ENCODE measurements around the gene LEKR1. TPM values are rescaled to one million over a fixed set of nuclear protein-coding genes. Genes with fewer than 3 reads are reported as not detected.

The LEKR1 gene
- total and polyA plus RNA-seq, 2 donors (not counting 3 experiments of a cell fraction or from before 2014, with no cell fraction given), result 0.07 to 0.64 TPM

DNA sequence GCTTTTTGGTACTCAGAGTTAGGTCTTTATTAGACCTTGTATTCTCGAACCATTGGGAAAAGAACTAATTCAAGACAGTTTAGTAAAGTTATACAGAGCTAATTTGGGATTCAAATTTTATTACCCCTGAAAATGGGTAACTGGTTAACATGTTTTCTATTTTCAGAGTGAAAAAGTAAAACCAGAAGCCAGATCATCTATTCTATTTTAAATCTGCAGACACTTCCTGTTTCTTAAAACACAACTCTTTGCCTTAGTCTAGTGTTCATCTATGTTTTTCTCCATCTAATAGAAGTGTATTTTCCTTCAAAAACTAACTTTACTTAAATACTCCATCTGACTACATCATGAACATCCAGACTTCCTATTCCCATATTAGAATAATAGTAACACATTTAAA, 220.4 kb downstream of the LEKR1 start:
- no peaks in the 10 kb centered on the region for H3K9me3 ChIP-seq (replicated peaks; ENCODE audit: control insufficient read depth, insufficient read depth, low read length)
- H3K9me1 ChIP-seq (replicated peaks; ENCODE audit: control insufficient read depth, extremely low read depth, insufficient read depth, low read length), result no peaks in the 10 kb centered on the region
- H4K20me1 ChIP-seq (replicated peaks; ENCODE audit: control insufficient read depth, extremely low read depth, insufficient read depth, low read length), result no peaks in the 10 kb centered on the region
- H3K9ac ChIP-seq (replicated peaks; ENCODE audit: extremely low read depth, insufficient read depth, low read length), result no peak overlapping the region
- POLR2A ChIA-PET, result no interaction called here
- FAIRE-seq (no peak), DNase-seq (ENCODE audit: low read depth, low spot score) (no peak)
- H3K4me3 ChIP-seq (replicated peaks in 1 of 3; ENCODE audit: insufficient read depth in 1 of 3, low read depth in 1 of 3, low read length in 3 of 3), result no peak overlapping the region
- H3K36me3 ChIP-seq (ENCODE audit: control insufficient read depth in 2 of 2, extremely low read depth in 1 of 2, insufficient read depth in 2 of 2, low read length in 2 of 2), result no peaks in the 10 kb centered on the region
- no peaks in the 10 kb centered on the region for H3K4me1 ChIP-seq (ENCODE audit: control insufficient read depth, extremely low read depth, insufficient read depth, low read length)
- H3K27ac ChIP-seq (ENCODE audit: insufficient read depth, low read depth, low read length), result no peak overlapping the region
- H3K4me2 ChIP-seq (ENCODE audit: insufficient read depth, low read length), result no peak overlapping the region
- H3K27me3 ChIP-seq (ENCODE audit: control insufficient read depth in 2 of 2, insufficient read depth in 2 of 2, low read length in 2 of 2), result peaks cover 2 to 5% of the 10 kb centered on the region in 2 experiments
- H3K79me2 ChIP-seq (ENCODE audit: control insufficient read depth, insufficient read depth, low read length), result no peaks in the 10 kb centered on the region
- H2AFZ ChIP-seq (ENCODE audit: low read depth, low read length), result no peak overlapping the region
- intact Hi-C loops (cut with micrococcal nuclease) (no loop called here), dilution Hi-C loops (cut with MboI; ENCODE audit: extremely low pct_ligation_motif_present, low sequenced_read_pairs) (no loop called here)
- CTCF ChIA-PET, result no interaction called here
- BruUV-seq (replicated peaks), result no TSS peak
- TF ChIP-seq EZH2 (IDR thresholded peaks at IDR 0.05; ENCODE audit: borderline replicate concordance, low read depth, low read length, severe bottlenecking), result no peak
- TF ChIP-seq GATA2 (IDR thresholded peaks at IDR 0.05; ENCODE audit: insufficient read depth, insufficient read length, low read depth, low read length), result no peak
- TF ChIP-seq, protein P1, sequence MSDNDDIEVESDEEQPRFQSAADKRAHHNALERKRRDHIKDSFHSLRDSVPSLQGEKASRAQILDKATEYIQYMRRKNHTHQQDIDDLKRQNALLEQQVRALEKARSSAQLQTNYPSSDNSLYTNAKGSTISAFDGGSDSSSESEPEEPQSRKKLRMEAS (IDR thresholded peaks at IDR 0.05; ENCODE audit: insufficient read depth, insufficient read length), result no peak
- TF ChIP-seq POLR2AphosphoS5 (IDR thresholded peaks at IDR 0.05; ENCODE audit: insufficient read depth, low read depth, low read length), result no peak
- no peak for TF ChIP-seq JUN (IDR thresholded peaks at IDR 0.05; ENCODE audit: borderline replicate concordance, insufficient read depth, insufficient read length, low read depth)

- H3K27me3 ChIP-seq (ENCODE audit: control insufficient read depth in 2 of 2, insufficient read depth in 2 of 2, low read length in 2 of 2), result no peaks in the 10 kb centered on the region
- H3K4me2 ChIP-seq (ENCODE audit: insufficient read depth, low read length), result no peak overlapping the region
- no peaks in the 10 kb centered on the region for H3K9me1 ChIP-seq (replicated peaks; ENCODE audit: control insufficient read depth, extremely low read depth, insufficient read depth, low read length)
- POLR2A ChIA-PET, result no interaction called here
- CTCF ChIA-PET, result no interaction called here
- FAIRE-seq, result no peak
- H3K79me2 ChIP-seq (ENCODE audit: control insufficient read depth, insufficient read depth, low read length), result no peaks in the 10 kb centered on the region
- H3K9ac ChIP-seq (replicated peaks; ENCODE audit: extremely low read depth, insufficient read depth, low read length), result no peak overlapping the region
- no peaks in the 10 kb centered on the region for H3K4me1 ChIP-seq (ENCODE audit: control insufficient read depth, extremely low read depth, insufficient read depth, low read length)
- no peak overlapping the region for H3K4me3 ChIP-seq (replicated peaks in 1 of 3; ENCODE audit: insufficient read depth in 1 of 3, low read depth in 1 of 3, low read length in 3 of 3)
- no peak overlapping the region for H2AFZ ChIP-seq (ENCODE audit: low read depth, low read length)
- no peak for TF ChIP-seq FOS (IDR thresholded peaks at IDR 0.05; ENCODE audit: borderline replicate concordance, insufficient read depth, low read length)
- TF ChIP-seq, protein P1 (IDR thresholded peaks at IDR 0.05; ENCODE audit: insufficient read depth, insufficient read length), result no peak
- no peak for TF ChIP-seq POLR2AphosphoS5 (IDR thresholded peaks at IDR 0.05; ENCODE audit: insufficient read depth, low read depth, low read length)
- no peak for TF ChIP-seq EZH2 (IDR thresholded peaks at IDR 0.05; ENCODE audit: borderline replicate concordance, low read depth, low read length, severe bottlenecking)
- no peak for TF ChIP-seq CTCF (IDR thresholded peaks at IDR 0.05; ENCODE audit: extremely low read depth in 1 of 2, insufficient read depth in 1 of 2, low read depth in 1 of 2, low read length in 2 of 2)
- TF ChIP-seq JUN (IDR thresholded peaks at IDR 0.05; ENCODE audit: borderline replicate concordance, insufficient read depth, insufficient read length, low read depth), result no peak
- TF ChIP-seq MYC (IDR thresholded peaks at IDR 0.05; ENCODE audit: low read depth, low read length), result no peak
- TF ChIP-seq GATA2 (IDR thresholded peaks at IDR 0.05; ENCODE audit: insufficient read depth, insufficient read length, low read depth, low read length), result no peak
- no peak for TF ChIP-seq POLR2A (IDR thresholded peaks at IDR 0.05; ENCODE audit: low read depth, low read length)
- no peaks in the 10 kb centered on the region for H3K9me3 ChIP-seq (replicated peaks; ENCODE audit: control insufficient read depth, insufficient read depth, low read length)
- no peaks in the 10 kb centered on the region for H4K20me1 ChIP-seq (replicated peaks; ENCODE audit: control insufficient read depth, extremely low read depth, insufficient read depth, low read length)
- no peaks in the 10 kb centered on the region for H3K36me3 ChIP-seq (ENCODE audit: control insufficient read depth in 2 of 2, extremely low read depth in 1 of 2, insufficient read depth in 2 of 2, low read length in 2 of 2)
- dilution Hi-C loops (cut with MboI; ENCODE audit: extremely low pct_ligation_motif_present, low sequenced_read_pairs), result no loop called here
- DNase-seq (ENCODE audit: low read depth, low spot score), result no peak
- no peak overlapping the region for H3K27ac ChIP-seq (ENCODE audit: insufficient read depth, low read depth, low read length)
- intact Hi-C loops (cut with micrococcal nuclease), result no loop called here
- BruUV-seq (replicated peaks), result no TSS peak
Measured at GRCh38 chr3:157051055-157051454, 224.9 kb downstream of the LEKR1 start.

All from endothelial cell of umbilical vein (primary cell).